MCF 10A (cell line): ENCODE measurements around the gene GOLPH3. TPM values are rescaled to one million over a fixed set of nuclear protein-coding genes. Genes with fewer than 3 reads are reported as not detected.

ENCODE experiments used
- BruUV-seq: library from RNA; stranded (reverse); fragments of 400-500 nt; replicated peaks from 2 replicates; lab custom pipeline; 2021; lab: Mats Ljungman, UMichigan
- CTCF ChIA-PET: fragments of 300-600 bp; sonication (Branson Sonifier 250); formaldehyde crosslinking; extraction: SDS; loops from one replicate; lab custom pipeline; 2021; ENCODE audit warnings: antibody characterized with exemption, inconsistent platforms; lab: Yijun Ruan, JAX
- POLR2A ChIA-PET: fragments of 300-600, 350-650 bp; sonication (Branson Sonifier 250); formaldehyde crosslinking; extraction: SDS; loops from one replicate; lab custom pipeline; 2020; ENCODE audit warnings: antibody characterized with exemption, inconsistent platforms; lab: Yijun Ruan, JAX
- DNase-seq: peaks from one replicate; pipeline ENCODE4 v3.0.0-alpha.2; 2018; ENCODE audit not compliant: unreplicated experiment
- H3K27ac Mint-ChIP-seq: one replicate; pipeline ENCODE4 v1.8.0; 2022; ENCODE audit warnings: mild to moderate bottlenecking, low read depth, mixed read lengths; ENCODE audit not compliant: unreplicated experiment
- H3K27me3 Mint-ChIP-seq: one replicate; pipeline ENCODE4 v1.8.0; 2022; ENCODE audit warnings: mixed read lengths; ENCODE audit not compliant: insufficient read depth, unreplicated experiment
- H3K36me3 Mint-ChIP-seq: one replicate; pipeline ENCODE4 v1.8.0; 2022; ENCODE audit warnings: mild to moderate bottlenecking, moderate library complexity, mixed read lengths; ENCODE audit not compliant: insufficient read depth, unreplicated experiment
- H3K4me1 Mint-ChIP-seq: one replicate; pipeline ENCODE4 v1.8.0; 2022; ENCODE audit warnings: mixed read lengths; ENCODE audit not compliant: insufficient read depth, unreplicated experiment
- H3K4me3 Mint-ChIP-seq: one replicate; pipeline ENCODE4 v1.8.0; 2022; ENCODE audit warnings: mild to moderate bottlenecking, moderate library complexity, mixed read lengths; ENCODE audit not compliant: unreplicated experiment
- H3K9me3 Mint-ChIP-seq: one replicate; pipeline ENCODE4 v1.8.0; 2022; ENCODE audit warnings: mixed read lengths; ENCODE audit not compliant: unreplicated experiment
- CTCF ChIP-seq: fragments of 200-600 bp; IDR thresholded peaks from one replicate; pipeline ENCODE4 v1.8.0; 2022; ENCODE audit warnings: antibody characterized with exemption, mild to moderate bottlenecking; ENCODE audit not compliant: unreplicated experiment
- intact Hi-C: fragments of 100-400 bp; cut with micrococcal nuclease; formaldehyde crosslinking; loops from 2 replicates; pipeline ENCODE4 v1.14.1; 2022
- total RNA-seq: library from RNA; stranded (reverse); gene quantifications from 2 replicates; pipeline ENCODE4 v1.2.3, GENCODE V29; 2022

GOLPH3 gene
- total RNA-seq, 1 experiment from 2014 or later = 89.6 TPM

DNA sequence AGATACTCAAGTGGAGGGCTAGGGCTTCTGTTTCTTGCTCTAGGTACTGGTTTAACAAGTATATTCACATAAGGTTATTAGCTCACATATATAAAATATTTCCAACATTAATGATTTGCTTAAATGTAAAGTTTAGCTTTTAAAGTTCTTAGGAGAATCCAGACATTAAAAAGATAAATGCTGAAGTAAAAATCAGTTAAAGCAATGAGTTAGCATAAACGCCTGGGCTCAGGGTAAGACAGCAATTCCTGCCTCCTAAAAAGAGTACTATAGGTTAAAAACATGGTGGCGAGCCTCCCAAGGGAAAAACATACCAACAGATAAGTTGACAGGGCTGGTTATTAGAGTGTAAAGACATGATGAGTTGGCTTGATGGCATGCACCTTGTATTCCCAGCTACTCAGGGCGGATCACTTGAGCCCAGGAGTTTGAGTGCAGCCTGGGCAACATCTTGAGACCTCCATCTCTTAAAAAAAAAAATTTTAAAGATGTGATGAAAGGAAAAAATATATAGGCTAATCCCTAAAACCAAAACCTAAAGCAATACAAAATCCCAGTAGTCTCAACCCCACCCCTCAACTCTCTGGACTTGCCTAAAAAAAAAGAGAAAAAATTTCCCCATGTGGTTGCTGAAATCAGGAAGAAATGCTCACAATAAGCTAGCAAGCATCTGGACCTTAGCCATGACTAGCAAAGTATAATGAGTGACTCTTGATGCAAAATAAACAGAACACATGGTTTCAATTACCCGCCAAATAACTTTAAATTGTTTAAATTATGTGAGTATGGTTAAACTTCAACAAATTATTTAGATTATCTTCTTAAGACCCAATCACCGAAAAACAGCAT is 3.6 kb downstream of the GOLPH3 start:
- ChIA-PET CTCF (interaction anchor here (0.7 to 1.8 kb wide), 5 partner anchors 12 to 159 kb away, joined by 3 to 6 read pairs (median 3); no protein-coding TSS in a partner anchor), POLR2A (interaction anchor here (0.7 to 2.7 kb wide), 3 partner anchors 22 to 235 kb away, joined by 4 to 9 read pairs (median 5); no protein-coding TSS in a partner anchor)

DNA sequence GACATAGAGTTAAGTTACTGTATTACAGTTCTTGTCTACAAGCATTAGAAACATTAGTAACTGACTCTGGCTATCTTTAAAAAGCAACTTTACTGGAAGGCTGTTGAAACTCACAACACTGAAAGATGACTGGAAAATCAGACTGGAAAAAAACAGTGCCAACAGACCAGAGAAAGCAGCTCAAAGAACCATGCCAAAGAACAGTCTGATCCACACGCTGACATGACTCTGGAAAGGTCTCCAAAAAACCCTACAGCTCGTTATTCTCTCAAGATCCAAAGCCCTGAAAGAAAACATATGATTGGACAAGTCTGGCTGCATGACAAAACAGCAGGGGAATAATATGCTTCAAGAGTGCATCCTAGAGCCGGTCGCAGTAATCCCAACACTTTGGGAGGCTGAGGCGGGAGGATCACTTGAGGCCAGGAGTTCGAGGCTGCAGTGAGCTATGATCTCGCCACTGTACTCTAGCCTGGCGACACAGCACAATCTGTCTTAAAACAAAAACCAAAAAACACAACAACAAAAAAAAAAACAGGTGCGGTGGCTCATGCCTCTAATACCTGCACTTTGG is 5.6 kb downstream of the GOLPH3 start:
- ChIA-PET POLR2A (no interaction called here), CTCF (no interaction called here)
- H3K9me3 Mint-ChIP-seq = no peaks in the 10 kb centered on the region
- peaks cover 74% of the 10 kb centered on the region for H3K36me3 Mint-ChIP-seq
- no peak overlapping the region for H3K4me3 Mint-ChIP-seq
- intact Hi-C loops = no loop called here
- H3K4me1 Mint-ChIP-seq = peaks cover 26% of the 10 kb centered on the region
- TF ChIP-seq CTCF = no peak
- no peak for DNase-seq
- H3K27me3 Mint-ChIP-seq = no peaks in the 10 kb centered on the region
- H3K27ac Mint-ChIP-seq = no peak overlapping the region
- no TSS peak for BruUV-seq

More for the DNA sequence above, 3.6 kb downstream of the GOLPH3 start:
- TF ChIP-seq CTCF = no peak
- Mint-ChIP-seq H3K36me3 (peaks cover 78% of the 10 kb centered on the region), H3K9me3 (no peaks in the 10 kb centered on the region), H3K27ac (peak overlapping the region; percentile 31), H3K4me1 (peaks cover 26% of the 10 kb centered on the region), H3K27me3 (no peaks in the 10 kb centered on the region), H3K4me3 (peak overlapping the region; percentile 12)
- intact Hi-C loops = no loop called here
- BruUV-seq = no TSS peak
- peak; percentile 37 for DNase-seq

DNA sequence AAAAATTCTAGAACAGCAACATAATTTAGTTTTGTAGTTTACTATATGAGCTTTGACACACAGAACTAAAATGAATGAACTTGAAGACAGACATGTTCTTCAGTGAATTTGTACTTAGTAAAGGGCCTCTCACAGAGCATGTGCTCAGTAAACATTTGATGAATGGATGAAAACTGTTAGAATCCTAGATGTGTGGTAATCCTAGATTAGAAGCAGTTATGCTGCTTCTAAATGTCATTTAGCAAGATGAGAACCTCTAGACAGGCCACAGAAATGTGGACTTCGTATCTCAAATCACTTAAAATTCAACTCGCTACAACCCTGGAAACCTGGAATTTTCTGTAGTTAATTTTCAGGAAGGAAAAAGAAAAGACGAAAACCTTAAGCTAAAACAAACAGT is 8.5 kb downstream of the GOLPH3 start:
- POLR2A ChIA-PET = interaction anchor here (0.6 to 1.7 kb wide), 5 partner anchors 9 to 372 kb away, joined by 3 to 4 read pairs (median 3); partner anchors contain the start of gene GOLPH3
- no peak for TF ChIP-seq CTCF
- H3K4me1 Mint-ChIP-seq = peaks cover 22% of the 10 kb centered on the region
- no peaks in the 10 kb centered on the region for H3K9me3 Mint-ChIP-seq
- no peak overlapping the region for H3K27ac Mint-ChIP-seq
- CTCF ChIA-PET = interaction anchor here (0.6 kb wide), 1 partner anchor 44 kb away, joined by 5 read pairs; no protein-coding TSS in a partner anchor
- DNase-seq = no peak
- H3K27me3 Mint-ChIP-seq = no peaks in the 10 kb centered on the region
- no peak overlapping the region for H3K4me3 Mint-ChIP-seq
- no TSS peak for BruUV-seq
- intact Hi-C loops = no loop called here
- peaks cover 50% of the 10 kb centered on the region for H3K36me3 Mint-ChIP-seq

DNA sequence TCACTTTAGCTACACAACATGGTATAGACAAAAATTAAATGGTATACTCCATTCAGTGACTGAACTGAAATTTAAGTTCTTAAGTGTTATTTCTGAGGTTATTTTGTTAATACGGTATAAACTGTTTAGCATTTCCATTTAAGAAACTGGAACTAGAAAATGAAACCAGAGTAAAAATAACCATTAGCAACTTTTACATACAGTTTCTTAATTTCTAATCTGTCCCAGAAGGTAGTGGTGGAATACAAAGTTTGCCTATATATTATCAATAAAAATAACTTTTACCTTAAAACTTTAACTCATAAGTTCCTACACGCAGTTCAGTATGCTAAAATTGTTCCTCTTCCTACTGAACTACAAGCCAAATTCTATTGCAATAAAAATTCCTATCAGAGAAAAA is 10.3 kb downstream of the GOLPH3 start:
- intact Hi-C loops = no loop called here
- Mint-ChIP-seq H3K4me1 (peaks cover 9% of the 10 kb centered on the region), H3K4me3 (no peak overlapping the region), H3K9me3 (no peaks in the 10 kb centered on the region), H3K36me3 (peaks cover 32% of the 10 kb centered on the region), H3K27me3 (no peaks in the 10 kb centered on the region), H3K27ac (no peak overlapping the region)
- ChIA-PET POLR2A (interaction anchor here (0.6 to 1.0 kb wide), 4 partner anchors 8 to 276 kb away, joined by 3 to 5 read pairs (median 4); no protein-coding TSS in a partner anchor), CTCF (interaction anchor here (0.8 to 1.5 kb wide), 4 partner anchors 9 to 402 kb away, joined by 3 to 9 read pairs (median 4); no protein-coding TSS in a partner anchor)
- no peak for TF ChIP-seq CTCF
- BruUV-seq = no TSS peak
- no peak for DNase-seq
